Measurements from ENCODE around the gene PARVG. TPM values are rescaled to one million over a fixed set of nuclear protein-coding genes. Genes with fewer than 3 reads are reported as not detected.

The PARVG gene
- polyA plus RNA-seq, 1 donor (not counting 4 experiments of a cell fraction or from before 2014, with no cell fraction given), result not detected

DNA sequence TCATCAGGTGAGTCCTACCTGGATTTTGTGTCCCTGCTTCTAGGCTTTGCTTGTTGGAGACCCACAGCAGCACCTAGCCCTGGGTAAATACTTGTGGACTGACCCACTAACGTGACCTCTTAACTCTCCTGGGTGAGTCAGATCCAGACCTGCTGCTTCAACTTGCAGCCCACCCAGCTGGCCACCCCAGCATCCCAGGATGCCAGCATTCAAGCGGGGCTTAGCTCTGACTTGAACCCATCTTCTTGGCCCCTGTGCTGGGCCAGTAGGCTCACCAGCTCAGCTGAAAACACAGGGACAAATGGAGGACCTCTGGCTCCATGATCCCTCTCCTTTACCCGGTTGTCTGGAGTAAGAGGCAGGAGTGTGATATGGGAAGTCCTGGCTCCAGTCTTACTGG lies 33.5 kb downstream of the PARVG start:
- no peak overlapping the region for H3K27ac ChIP-seq (ENCODE audit: control insufficient read depth, insufficient read depth, low read length)
- peaks cover 19% of the 10 kb centered on the region for H3K27me3 ChIP-seq (ENCODE audit: control insufficient read depth, extremely low read depth, insufficient read depth, low read length)

DNA sequence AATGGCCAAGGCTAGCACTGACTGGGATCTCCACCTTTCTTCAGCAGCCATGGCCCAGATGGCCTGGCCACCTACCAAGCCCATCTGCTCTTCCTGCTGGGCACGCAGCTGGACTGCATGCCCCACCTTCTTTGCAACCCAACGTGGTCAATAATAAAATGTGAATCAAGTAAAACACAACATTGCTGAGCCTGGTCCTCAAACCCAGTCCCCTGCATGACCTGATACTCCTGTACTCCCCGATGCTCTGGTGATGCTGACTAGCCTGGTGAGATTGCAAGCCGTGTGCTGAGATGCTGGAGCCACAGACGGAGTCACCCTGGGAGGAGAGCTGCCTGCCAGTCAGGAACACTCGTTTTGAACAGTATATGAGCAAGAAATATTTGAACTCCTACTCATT lies 34.0 kb downstream of the PARVG start:
- Histone ChIP-seq H3K9me3 (ENCODE audit: control insufficient read depth, low read depth, low read length) (no peaks in the 10 kb centered on the region), H3K9ac (ENCODE audit: control insufficient read depth, extremely low read depth, insufficient read depth, low read length) (no peak overlapping the region), H3K36me3 (ENCODE audit: control insufficient read depth in 2 of 2, extremely low read depth in 1 of 2, insufficient read depth in 2 of 2, low read length in 2 of 2) (no peaks in the 10 kb centered on the region), H3K27ac (ENCODE audit: control insufficient read depth, insufficient read depth, low read length) (no peak overlapping the region), H3K9me1 (ENCODE audit: control insufficient read depth, extremely low read depth, insufficient read depth, low read length) (no peaks in the 10 kb centered on the region), H3K27me3 (ENCODE audit: control insufficient read depth, extremely low read depth, insufficient read depth, low read length) (peaks cover 24% of the 10 kb centered on the region), H3K4me2 (ENCODE audit: control insufficient read depth, extremely low read depth, insufficient read depth, low read depth, low read length) (no peak overlapping the region), H4K20me1 (ENCODE audit: control insufficient read depth, extremely low read depth, insufficient read depth, low read length) (no peaks in the 10 kb centered on the region), H3K4me3 (ENCODE audit: control insufficient read depth in 2 of 3, extremely low read depth in 1 of 3, insufficient read depth in 2 of 3, low read depth in 1 of 3, low read length in 3 of 3) (no peak overlapping the region), H3K79me2 (ENCODE audit: control insufficient read depth, insufficient read depth, low read length) (no peaks in the 10 kb centered on the region), H3K4me1 (ENCODE audit: control insufficient read depth, extremely low read depth, insufficient read depth, low read length) (no peaks in the 10 kb centered on the region), H2AFZ (ENCODE audit: control insufficient read depth, low read length) (no peak overlapping the region)
- TF ChIP-seq, protein P1, sequence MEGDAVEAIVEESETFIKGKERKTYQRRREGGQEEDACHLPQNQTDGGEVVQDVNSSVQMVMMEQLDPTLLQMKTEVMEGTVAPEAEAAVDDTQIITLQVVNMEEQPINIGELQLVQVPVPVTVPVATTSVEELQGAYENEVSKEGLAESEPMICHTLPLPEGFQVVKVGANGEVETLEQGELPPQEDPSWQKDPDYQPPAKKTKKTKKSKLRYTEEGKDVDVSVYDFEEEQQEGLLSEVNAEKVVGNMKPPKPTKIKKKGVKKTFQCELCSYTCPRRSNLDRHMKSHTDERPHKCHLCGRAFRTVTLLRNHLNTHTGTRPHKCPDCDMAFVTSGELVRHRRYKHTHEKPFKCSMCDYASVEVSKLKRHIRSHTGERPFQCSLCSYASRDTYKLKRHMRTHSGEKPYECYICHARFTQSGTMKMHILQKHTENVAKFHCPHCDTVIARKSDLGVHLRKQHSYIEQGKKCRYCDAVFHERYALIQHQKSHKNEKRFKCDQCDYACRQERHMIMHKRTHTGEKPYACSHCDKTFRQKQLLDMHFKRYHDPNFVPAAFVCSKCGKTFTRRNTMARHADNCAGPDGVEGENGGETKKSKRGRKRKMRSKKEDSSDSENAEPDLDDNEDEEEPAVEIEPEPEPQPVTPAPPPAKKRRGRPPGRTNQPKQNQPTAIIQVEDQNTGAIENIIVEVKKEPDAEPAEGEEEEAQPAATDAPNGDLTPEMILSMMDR (optimal IDR thresholded peaks at IDR 0.05 in 1 of 3, IDR thresholded peaks at IDR 0.05 in 1 of 3, conservative IDR thresholded peaks at IDR 0.05 in 1 of 3; ENCODE audit: extremely low read depth in 1 of 3, insufficient read depth in 2 of 3, low read length in 3 of 3), result no peak
- TF ChIP-seq EZH2 (IDR thresholded peaks at IDR 0.05; ENCODE audit: low read length), result no peak
- FAIRE-seq (no peak), DNase-seq (ENCODE audit: low read depth, low spot score) (no peak)
- dilution Hi-C loops (cut with MboI; ENCODE audit: extremely low pct_ligation_motif_present, low sequenced_read_pairs), result no loop called here

More for the DNA sequence above, 33.5 kb downstream of the PARVG start:
- H2AFZ ChIP-seq (ENCODE audit: control insufficient read depth, low read length), result no peak overlapping the region
- FAIRE-seq, result no peak
- H4K20me1 ChIP-seq (ENCODE audit: control insufficient read depth, extremely low read depth, insufficient read depth, low read length), result no peaks in the 10 kb centered on the region
- no peak overlapping the region for H3K9ac ChIP-seq (ENCODE audit: control insufficient read depth, extremely low read depth, insufficient read depth, low read length)
- dilution Hi-C loops (cut with MboI; ENCODE audit: extremely low pct_ligation_motif_present, low sequenced_read_pairs), result no loop called here
- H3K36me3 ChIP-seq (ENCODE audit: control insufficient read depth in 2 of 2, extremely low read depth in 1 of 2, insufficient read depth in 2 of 2, low read length in 2 of 2), result no peaks in the 10 kb centered on the region
- no peaks in the 10 kb centered on the region for H3K4me1 ChIP-seq (ENCODE audit: control insufficient read depth, extremely low read depth, insufficient read depth, low read length)
- H3K79me2 ChIP-seq (ENCODE audit: control insufficient read depth, insufficient read depth, low read length), result no peaks in the 10 kb centered on the region
- no peak for TF ChIP-seq EZH2 (IDR thresholded peaks at IDR 0.05; ENCODE audit: low read length)
- TF ChIP-seq, protein P1 (optimal IDR thresholded peaks at IDR 0.05 in 1 of 3, IDR thresholded peaks at IDR 0.05 in 1 of 3, conservative IDR thresholded peaks at IDR 0.05 in 1 of 3; ENCODE audit: extremely low read depth in 1 of 3, insufficient read depth in 2 of 3, low read length in 3 of 3), result no peak
- no peak for DNase-seq (ENCODE audit: low read depth, low spot score)
- no peak overlapping the region for H3K4me2 ChIP-seq (ENCODE audit: control insufficient read depth, extremely low read depth, insufficient read depth, low read depth, low read length)
- no peaks in the 10 kb centered on the region for H3K9me1 ChIP-seq (ENCODE audit: control insufficient read depth, extremely low read depth, insufficient read depth, low read length)
- H3K9me3 ChIP-seq (ENCODE audit: control insufficient read depth, low read depth, low read length), result no peaks in the 10 kb centered on the region
- no peak overlapping the region for H3K4me3 ChIP-seq (ENCODE audit: control insufficient read depth in 2 of 3, extremely low read depth in 1 of 3, insufficient read depth in 2 of 3, low read depth in 1 of 3, low read length in 3 of 3)

Measured in keratinocyte (primary cell).